Stimulated activated CD4-positive, alpha-beta T cell treated with anti-CD3 and anti-CD28 coated beads, TNF-alpha, amount 100 ng/mL, for 48 hours (primary cell): ENCODE results near the gene MRPL43.
"Not testable (repeated sequence)": the region's sequence is repeated elsewhere in the genome, so short reads cannot be mapped to it uniquely, and the experiment has no call there.

Experiments
- DNase-seq, 3 donors: peaks; one replicate each; pipeline ENCODE4 v3.0.0-alpha.2; 2020; ENCODE audit warnings: low read depth in 3 of 3

Gene MRPL43

DNA sequence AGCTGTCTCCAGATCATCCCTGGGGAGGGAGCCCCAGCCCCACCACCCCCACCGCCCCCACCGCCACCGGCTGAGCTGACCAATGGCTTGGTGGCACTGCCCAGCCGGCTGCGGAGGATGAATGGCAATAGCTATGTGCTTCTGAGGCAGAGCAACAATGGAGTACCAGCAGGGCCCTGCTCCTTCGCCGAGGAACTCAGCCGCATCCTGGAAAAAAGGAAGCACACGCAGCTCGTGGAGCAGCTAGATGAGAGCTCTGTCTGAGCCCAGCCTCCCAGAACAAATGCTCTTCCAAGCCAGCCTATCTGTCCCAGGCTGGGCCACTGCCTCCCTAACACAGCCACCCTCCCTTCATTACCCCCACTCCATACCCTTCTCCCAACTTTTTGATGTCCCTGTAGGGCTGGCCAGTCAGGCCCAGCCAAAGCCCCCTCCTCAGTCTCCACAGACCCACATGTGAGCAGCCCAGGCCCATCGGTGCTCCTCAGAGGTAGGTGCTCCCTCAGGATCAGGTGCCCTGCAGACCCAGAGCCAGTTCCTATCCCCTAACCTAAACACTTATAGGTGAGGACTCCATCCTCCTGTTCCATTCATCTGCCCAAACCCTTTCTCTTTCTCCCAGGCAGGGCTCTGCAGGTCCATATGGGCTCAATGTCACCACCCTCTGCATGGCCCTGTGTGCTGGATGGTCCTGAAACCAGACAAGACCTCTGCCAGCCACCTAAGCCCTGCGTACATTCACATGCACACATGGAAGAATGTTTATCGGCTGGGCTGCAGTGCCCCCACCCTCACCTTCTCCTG lies 3.2 kb downstream of the MRPL43 start:
- DNase-seq, result no peak

DNA sequence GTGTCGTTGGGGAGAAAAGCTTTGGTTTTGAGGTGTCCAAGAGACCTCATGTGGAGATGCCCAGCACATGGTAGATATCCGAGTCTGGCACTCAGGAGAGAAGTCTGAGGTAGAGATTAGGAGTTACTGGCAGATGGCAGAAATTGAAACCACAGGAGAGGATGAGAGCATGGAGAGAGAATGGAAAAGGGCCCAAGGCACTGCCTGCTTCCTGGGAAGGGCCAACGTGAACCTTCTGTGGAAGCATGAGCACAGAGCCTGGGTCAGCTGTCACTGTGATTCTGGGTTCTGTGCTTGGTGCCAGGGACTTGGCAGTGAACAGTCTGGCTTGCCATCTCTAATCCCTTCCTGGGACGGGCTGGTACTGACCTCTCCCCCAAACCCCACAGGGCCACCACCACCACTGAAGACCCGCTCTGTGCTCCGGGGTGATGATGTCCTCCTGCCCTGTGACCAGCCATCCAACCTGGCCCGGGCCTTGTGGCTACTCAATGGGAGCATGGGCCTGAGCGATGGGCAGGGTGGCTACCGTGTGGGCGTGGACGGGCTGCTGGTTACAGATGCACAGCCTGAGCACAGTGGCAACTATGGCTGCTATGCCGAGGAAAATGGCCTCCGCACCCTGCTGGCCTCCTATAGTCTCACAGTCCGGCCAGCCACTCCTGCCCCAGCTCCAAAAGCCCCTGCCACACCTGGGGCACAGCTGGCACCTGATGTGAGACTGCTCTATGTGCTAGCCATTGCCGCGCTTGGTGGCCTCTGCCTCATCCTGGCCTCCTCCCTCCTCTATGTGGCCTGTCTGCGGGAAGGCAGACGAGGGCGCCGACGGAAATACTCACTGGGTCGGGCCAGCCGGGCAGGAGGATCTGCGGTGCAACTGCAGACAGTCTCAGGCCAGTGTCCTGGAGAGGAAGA lies 4.1 kb downstream of the MRPL43 start:
- no peak for DNase-seq

DNA sequence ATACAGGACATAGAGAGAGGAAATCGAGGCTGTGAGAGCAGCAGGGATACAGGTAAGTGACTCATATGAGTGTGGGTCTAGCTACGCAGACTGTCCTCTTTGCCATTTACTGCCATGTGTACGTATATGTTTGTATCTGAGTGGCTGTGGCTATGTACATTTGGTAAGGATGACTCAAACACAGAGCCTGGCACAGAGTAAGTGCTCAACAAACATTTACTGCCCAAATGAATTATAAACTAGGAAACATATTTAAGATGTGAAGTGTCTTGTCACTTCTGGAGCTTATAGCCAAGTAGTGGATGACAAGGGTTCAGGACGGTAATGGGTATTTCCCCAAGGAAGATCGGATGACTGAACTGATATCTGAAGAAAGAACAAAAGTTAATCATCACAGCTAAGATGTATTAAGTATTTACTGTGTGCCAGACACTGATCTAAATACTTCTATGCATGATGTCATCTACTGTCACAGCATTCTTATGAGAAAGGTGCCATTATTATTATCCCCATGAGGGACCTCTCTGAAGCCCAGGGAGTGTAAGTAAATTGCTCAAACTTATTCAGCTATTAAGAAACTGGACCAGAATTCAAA lies 6.0 kb downstream of the MRPL43 start:
- DNase-seq, result no peak

DNA sequence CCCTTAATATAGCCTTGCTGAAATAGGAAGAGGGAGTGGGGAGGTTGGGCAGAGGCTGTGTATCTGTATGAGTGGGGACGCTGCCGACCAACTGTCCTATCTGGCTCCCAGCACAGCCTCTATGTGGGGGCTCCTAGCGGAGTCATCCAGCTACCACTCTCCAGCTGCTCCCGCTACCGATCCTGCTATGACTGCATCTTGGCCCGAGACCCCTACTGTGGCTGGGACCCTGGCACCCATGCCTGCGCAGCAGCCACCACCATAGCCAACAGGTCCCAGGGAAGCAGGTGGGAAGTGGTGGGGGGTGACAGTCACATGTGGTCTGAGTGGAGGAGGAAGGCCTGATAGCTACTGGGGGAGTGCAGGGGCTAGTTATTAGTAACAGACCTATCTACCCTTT lies 6.6 kb downstream of the MRPL43 start:
- no peak for DNase-seq

DNA sequence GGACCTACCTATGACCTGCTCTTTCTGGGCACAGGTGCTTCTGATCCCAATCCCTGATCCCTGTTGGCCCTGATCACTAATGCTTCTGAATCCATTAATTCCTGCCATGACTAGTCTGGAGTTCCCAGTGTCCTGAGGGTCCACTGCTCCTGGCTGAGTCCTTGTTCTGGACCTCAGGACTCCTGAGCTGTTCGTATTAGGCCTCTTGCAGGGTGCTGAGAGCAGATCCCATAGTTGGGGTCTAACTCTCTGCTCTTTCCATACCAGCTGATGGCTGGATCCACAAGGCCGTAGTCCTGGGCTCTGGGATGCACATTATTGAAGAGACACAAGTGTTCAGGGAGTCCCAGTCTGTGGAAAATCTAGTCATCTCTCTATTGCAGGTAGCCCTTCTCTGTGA lies 7.0 kb downstream of the MRPL43 start:
- no peak for DNase-seq

DNA sequence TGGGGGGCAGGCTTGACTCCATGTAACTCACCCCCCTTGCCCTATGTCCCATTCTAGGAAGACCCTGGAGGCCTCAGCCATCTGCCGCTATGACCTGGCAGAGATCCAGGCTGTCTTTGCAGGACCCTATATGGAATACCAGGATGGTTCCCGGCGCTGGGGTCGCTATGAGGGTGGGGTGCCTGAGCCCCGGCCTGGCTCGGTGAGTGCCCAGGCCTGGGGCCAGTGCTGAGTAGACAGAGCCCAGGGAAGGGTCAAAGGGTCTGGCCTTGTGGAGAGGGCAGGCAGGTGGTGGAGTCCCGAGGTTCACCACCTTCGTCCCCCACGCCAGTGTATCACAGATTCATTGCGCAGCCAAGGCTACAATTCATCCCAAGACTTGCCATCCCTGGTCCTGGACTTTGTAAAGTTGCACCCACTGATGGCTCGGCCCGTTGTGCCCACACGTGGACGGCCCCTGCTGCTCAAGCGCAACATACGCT lies 7.5 kb downstream of the MRPL43 start:
- no peak for DNase-seq

DNA sequence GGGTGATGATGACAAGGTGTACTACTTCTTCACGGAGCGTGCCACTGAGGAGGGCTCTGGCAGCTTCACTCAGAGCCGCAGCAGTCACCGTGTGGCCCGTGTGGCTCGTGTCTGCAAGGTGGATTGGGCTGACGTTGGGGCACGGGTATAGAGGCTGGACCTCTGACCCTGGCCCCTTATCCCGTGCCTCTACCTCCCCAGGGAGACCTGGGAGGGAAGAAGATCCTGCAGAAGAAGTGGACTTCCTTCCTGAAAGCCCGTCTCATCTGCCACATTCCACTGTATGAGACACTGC lies 8.4 kb downstream of the MRPL43 start:
- no peak for DNase-seq

DNA sequence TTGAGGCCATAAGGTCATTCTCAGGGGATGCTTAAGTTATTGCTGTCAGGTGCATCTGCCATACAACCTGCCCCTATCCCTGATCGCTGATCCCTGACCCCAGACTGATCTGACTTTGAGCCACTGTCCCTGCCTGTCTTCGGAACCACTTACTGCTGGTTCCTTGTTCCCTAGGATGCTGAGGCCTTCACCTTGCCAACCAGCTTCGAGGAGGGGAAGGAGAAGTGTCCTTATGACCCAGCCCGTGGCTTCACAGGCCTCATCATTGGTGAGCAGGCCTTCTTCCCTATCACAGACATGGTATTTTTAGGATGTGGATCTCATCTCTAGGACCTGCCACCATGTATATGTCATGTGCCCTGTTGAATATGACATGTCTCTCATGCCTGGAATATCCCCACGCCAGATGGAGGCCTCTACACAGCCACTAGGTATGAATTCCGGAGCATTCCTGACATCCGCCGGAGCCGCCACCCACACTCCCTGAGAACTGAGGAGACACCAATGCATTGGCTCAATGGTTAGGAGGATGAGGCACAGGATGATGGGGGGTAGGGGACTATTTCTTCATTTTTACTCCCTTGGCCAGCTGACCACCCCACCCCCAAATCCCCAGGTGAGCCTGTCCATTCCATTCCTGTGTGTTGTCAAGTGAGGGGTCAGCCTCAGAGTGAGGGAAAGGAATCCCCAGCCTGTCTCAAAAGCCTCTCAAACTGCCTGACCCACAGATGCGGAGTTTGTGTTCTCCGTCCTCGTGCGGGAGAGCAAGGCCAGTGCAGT lies 9.0 kb downstream of the MRPL43 start:
- DNase-seq, result no peak

DNA sequence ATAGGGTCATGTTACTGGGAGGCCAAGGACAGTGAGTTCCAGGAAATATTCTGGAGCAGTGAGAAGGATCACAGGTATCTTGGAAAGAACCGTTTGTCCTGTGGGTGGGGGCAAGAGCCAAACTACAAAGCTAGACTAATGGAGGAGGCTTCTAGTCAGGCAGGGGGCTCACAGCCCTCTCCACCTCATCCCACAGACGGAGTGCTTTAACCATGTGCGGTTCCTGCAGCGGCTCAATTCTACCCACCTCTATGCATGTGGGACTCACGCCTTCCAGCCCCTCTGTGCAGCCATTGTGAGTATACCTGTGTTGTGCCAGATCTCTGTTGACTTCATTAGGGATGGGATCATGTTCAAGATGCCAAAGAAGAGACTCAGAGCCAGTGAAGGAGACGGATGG lies 9.9 kb downstream of the MRPL43 start:
- DNase-seq, result no peak

DNA sequence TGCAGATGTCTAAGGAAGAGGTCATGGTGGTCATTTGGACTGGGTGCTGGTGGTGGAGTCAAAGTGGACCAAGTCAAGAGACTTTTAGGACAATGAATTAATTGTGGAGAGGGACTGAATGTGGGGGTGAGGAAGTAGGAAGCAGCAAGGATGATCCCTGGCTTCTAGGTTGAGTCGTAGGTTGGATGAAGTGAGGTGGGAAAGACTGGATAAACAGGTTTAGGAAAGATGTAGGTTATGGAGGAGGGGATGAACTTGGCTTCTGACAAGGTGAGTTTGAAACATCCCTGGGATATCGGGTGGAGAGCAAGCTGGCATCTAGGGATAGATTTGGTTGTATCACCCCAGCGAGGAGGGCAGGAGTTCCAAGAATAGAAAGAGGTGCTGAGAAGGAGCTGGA lies 10.4 kb downstream of the MRPL43 start:
- DNase-seq, result no peak

DNA sequence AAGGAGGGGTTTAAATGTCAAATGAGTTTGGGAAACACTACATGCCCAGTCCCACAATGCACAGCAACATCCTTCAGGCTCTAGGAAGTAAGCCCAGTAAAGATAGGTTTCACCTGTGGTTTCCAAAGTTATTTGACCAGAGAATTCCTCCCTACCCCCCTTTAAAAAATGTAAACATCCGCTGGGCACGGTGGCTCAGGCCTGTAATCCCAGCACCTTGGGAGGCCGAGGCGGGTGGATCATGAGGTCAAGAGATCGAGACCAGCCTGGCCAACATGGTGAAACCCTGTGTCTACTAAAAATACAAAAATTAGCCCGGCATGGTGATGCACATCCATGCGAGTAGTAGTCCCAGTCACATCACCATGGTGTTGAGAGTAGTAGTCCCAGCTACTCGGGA lies 11.9 kb downstream of the MRPL43 start:
- not testable (repeated sequence) for DNase-seq

DNA sequence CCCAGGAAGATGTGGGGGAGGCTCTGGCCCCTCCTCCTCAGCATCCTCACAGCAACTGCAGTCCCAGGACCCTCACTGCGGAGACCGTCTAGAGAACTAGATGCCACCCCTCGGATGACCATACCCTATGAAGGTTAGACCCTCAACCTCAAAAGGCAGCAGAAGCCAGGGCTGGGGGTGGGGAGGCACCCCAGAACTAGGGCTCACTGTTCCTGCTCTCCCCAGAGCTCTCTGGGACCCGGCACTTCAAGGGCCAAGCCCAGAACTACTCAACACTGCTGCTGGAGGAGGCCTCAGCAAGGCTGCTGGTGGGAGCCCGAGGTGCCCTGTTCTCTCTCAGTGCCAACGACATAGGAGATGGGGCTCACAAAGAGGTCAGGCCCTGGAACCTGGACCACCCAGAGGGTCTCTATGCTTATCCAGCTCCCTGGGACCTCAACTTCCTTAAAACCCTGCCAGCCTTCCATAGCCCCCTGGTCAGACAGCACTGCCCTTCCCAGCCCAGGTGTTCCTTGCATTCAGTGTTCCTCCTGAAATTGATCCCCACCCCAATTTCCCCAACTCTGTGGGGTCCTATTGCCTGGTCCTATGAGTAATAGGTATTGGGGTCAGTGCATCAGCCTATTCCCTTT lies 14.3 kb downstream of the MRPL43 start:
- DNase-seq, result no peak

DNA sequence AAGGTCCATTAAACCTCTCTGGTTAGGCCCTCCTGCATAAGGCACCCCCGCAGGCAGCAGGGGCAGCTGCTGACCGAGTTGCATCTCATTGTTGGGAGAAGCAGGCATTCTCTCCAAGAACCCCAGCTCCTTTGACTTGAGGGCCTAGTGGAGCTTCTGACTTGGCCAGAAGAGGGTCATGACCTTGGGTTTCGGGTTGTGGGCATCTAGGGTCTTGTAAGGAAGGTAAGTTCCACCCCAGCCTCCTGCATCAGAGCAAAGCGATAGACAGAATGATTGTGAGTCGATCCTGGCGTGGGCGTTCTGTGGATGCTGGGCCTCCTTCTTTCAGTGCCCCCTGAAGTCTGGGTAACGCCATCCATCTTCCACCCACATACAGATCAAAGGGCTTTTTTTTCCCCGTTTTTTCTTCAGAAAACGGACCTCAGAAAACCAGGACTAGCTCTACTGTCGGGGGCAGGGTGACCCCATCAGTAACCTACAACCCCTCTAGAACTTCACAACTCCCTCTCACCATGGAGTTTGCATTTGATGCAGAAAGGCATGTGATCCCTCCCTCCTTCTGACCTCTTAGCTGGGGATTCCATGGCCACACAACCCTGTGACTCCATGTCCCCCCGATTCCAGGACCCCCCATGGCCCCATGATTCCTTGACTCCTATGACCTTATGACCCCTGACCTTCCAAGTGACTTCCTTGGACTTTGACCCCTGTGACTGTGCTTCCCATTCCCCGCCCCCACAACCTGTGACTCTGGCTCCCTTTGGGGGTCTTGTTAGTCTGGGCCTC lies 15.0 kb downstream of the MRPL43 start:
- DNase-seq, result no peak

DNA sequence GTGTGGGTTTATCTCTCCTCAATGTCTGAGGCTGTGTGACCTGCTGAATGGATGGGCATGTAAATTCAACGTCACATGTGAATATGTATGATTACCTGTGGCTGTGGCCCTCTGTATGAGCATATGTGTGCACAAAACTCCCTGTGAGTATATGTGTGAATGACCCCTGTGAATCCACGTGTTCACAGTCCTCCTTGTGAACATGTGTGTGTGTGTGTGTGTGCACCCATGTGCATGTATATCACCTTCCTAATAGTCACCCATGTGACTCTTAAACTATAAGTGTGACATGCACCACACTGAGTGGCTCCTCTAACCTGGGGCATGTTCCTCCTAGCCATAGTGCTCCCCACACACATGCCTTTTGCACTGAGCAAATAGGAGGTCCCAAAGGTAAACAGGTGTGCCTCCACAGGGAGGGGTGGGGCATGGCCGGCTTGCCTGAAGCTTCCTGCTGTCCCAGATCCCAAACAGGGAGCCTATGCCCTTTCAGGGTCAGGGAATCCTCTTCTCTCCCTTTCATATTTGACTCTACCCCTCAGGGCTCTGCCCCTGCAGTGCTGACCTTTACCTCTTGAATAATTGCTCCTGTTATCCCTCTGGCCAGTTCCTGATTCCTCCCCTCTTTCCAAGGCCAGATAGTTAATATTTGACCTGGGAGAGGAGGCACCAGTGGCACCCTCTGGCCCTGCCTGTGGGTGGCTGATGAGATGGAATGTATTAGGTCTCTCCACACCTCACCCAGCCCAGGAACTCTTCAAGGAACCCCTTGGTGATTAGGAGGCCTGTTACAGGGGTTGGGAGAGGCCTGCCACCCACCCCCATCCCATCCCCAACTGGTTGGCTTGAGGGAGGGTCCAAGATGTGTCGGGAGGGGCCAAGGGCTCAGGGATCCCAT lies 16.1 kb downstream of the MRPL43 start:
- DNase-seq, result no peak

DNA sequence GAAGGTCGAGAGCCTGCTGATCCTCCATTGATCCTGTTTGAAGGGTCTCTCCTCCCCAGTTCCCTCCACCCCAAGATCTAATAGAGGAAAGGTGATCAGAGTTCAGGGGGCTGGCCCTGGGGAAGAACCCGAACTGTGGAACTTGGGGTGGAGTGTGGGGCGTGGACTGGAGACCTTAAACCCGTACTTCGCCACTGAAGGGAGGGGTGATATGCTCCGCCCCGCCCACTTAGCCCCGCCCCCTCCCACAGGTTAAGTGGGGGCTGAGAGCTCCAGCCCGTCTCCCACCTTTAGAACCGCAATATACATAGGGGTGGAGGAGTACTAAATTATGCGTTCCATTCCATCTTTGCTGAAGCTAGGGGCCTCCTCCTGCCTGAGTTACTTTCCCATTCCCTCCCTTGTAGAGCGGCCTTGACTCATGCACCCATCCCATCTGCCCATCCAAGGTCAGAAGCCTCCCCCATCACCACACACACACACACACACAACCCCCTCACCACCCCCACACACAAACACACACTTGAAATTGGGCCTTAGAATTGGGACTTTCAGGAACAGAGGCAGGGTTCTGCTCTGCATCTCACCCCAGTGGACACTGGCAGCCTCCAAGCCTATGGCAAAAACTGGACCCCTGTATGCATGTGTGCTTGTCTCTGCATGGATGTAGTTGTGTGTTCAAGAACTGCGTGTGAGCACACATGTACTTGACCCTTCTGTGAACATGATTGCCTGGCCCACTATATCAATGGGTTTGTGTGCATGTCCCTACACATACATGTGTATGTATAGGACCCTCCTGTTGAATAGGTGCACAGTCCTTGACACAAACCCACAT lies 17.0 kb downstream of the MRPL43 start:
- DNase-seq, result no peak

DNA sequence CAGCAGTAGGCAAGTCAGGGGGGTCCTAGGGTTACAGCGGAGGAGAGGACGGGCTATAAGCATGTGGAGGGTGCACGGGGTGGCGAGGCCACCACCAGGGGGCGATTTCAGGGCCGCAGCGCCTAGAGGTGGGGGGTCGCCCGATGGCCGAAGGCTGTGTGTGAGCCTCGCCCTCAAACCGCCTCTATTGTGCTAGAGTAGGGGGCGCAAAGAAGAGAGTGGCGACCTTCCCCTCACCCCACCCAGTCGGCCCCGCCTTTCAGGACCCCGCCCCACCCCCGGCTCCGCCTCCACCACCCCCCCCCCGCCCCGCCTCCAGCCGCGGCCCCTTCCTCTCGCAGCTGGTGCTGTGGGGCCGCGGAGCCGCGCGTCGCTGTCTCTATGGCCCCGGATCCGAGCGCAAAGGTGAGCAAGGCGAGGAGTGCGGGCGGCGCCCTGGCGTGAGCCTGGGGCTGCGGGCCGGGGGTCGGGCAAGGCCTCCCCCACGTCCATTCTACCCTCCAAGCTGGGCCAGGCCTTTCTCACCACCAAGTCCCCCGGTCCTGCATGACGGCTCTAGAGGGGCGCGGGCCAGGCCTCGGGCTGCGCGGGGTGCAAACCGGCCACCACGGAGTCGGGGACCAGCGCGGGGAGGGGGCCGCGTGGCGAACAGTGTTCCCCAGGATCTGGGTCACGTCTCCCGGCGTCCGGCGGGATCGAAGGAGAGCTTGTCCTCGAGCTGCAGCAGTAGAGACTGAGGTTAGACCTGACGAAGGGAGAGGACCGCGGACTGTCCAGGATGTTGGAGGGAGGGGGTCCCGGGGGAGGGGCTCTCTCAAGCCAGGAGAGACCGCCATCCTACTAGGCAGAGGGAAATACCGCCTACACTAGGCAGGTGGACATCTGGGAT lies 17.9 kb downstream of the MRPL43 start, which contains the start of gene SEMA4G:
Gene SEMA4G, plus strand, starts transcription at position 318 of the 889 bp plus-strand sequence. CDS start 3,409 bp downstream, outside the sequence.
- peak in 1 of 3 donors; percentile 29 for DNase-seq

DNA sequence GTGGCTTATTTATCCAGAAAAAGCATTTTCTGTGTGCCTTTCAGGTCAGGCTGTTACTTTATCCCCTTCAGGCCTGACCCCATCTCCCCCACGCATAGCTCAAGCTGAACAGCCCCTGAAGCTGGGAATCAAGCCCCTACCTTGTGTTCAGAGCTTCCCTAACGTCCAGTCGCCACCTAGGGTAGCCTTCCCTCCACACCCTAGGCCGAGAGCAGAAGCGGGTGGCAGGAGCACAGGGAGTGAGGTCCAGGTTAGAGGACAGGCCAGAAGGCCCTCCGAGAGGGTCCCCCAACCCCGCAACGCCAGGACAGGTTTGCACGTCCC lies 18.5 kb downstream of the MRPL43 start:
- DNase-seq, result no peak
